HG03442 (cell line): Measurements from ENCODE around the gene ZNF780B.
"Not testable (repeated sequence)": the region's sequence is repeated elsewhere in the genome, so short reads cannot be mapped to it uniquely, and the experiment has no call there.

Experiments used
- ATAC-seq: cut with Tn5 transposase; IDR thresholded peaks from one replicate; pipeline ENCODE4 v1.9.1; 2021; ENCODE audit warnings: mild to moderate bottlenecking, moderate library complexity; ENCODE audit not compliant: unreplicated experiment

The ZNF780B gene

DNA sequence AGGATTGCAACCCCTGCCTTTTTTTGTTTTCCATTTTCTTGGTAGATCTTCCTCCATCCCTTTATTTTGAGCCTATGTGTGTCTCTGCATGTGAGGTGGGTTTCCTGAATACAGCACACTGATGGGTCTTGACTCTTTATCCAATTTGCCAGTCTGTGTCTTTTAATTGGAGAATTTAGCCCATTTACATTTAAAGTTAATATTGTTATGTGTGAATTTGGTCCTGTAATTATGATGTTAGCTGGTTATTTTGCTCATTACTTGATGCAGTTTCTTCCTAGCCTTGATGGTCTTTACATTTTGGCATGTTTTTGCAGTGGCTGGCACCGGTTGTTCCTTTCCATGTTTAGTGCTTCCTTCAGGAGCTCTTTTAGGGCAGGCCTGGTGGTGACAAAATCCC lies 14.3 kb downstream of the ZNF780B start:
- not testable (repeated sequence) for ATAC-seq

- not testable (repeated sequence) for ATAC-seq
Observed at GRCh38 chr19:40038047-40038446, 18.0 kb downstream of the ZNF780B start.

GRCh38 chr19:40035996-40036395 lies 20.0 kb downstream of the ZNF780B start:
- ATAC-seq = no peak

DNA sequence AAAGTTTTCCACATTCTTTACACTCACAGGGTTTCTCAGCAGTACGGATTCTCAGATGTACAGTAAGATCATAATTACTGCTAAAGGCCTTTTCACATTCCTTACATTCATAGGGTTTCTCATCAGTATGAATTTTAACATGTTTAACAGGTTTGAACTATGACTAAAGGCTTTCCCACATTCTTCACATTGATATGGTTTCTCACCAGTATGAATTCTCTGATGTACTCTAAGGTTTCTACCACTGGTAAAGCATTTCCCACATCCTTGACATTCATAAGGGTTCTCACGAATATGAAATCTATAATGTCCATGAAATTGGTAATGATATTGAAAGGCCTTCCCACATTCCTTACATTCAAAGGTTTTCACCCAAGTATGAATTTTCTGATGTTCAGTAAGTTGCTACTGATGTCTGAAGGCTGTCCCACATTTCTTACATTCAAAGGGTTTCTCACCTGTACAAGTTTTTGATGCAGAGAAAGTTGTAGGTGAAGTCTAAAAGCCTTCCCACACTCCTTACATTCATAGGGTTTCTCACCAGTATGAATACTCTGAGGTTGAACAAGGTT lies 22.0 kb downstream of the ZNF780B start:
- ATAC-seq = no peak

DNA sequence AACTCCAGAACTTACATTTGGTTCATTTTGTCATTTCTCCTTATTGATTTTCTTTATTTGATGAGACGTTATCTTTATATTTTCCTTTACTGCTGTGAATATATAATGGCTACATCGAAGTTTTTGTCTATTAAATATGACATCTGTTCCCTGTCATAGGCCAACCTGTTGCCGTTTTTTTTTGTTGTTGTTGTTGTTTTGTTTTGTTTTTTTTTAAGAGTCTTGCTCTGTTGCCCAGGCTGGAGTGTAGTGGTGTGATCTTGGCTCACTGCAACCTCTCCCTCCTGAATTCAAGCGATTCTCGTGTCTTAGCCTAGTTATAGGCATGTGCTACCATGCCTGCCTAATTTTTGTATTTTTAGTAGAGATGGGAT lies 29.4 kb downstream of the ZNF780B start:
- ATAC-seq = no peak

GRCh38 chr19:40025938-40026596 lies 30.0 kb downstream of the ZNF780B start:
- ATAC-seq = no peak

- no peak for ATAC-seq
Observed at GRCh38 chr19:40023969-40024368, 32.1 kb downstream of the ZNF780B start.

- ATAC-seq = no peak
Observed at GRCh38 chr19:40013991-40014390, 42.0 kb downstream of the ZNF780B start.

DNA sequence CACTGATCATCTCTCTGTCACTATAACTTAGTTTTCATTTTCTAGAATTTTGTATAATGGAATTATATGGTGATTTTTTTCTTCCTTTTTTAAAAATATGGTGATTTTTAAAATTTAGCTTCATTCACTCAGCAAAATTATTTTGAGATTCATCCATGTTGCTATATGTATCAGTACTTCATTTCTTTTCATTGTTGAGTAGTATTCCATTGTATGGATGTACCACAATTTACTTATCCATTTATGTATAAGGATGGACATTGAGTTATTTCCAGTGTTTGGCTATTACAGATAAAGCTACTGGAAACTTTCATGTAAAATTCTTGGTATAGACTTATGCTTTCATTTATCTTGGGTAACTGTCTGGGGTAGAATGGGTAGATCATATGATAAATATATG lies 46.4 kb downstream of the ZNF780B start:
- ATAC-seq = no peak

- ATAC-seq = no peak
Observed at GRCh38 chr19:40006273-40006691, 49.7 kb downstream of the ZNF780B start.

DNA sequence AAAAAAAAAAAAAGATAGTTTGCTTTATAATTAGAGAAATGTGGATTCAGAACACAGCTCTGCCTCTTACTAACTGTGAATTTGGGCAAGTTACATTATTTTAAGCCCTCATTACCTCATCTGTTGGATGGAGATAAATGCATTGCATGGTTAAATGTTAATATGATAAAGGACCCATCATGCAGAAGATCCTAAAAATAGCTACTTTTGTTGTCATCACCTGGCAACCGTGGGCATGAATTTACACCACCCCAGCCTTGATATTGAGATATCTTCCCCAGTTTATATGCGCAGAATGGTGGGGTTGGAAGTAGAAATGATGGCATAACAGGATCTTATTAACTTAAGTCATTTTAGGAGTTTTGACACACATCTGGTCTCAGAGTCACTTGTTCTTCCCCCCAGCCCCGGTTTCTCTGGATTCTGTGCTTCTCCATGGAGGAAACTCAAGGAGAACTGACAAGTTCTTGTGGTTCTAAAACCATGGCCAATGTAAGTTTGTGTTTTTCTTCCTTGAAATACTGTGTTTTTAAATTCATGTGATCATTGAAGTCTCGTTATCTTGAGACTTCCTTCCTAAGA lies 50.2 kb downstream of the ZNF780B start:
- ATAC-seq = no peak

- no peak for ATAC-seq
Observed at GRCh38 chr19:39998501-39998900, 57.5 kb downstream of the ZNF780B start.

- ATAC-seq = no peak
Observed at GRCh38 chr19:39997638-39998216, 58.3 kb downstream of the ZNF780B start.

DNA sequence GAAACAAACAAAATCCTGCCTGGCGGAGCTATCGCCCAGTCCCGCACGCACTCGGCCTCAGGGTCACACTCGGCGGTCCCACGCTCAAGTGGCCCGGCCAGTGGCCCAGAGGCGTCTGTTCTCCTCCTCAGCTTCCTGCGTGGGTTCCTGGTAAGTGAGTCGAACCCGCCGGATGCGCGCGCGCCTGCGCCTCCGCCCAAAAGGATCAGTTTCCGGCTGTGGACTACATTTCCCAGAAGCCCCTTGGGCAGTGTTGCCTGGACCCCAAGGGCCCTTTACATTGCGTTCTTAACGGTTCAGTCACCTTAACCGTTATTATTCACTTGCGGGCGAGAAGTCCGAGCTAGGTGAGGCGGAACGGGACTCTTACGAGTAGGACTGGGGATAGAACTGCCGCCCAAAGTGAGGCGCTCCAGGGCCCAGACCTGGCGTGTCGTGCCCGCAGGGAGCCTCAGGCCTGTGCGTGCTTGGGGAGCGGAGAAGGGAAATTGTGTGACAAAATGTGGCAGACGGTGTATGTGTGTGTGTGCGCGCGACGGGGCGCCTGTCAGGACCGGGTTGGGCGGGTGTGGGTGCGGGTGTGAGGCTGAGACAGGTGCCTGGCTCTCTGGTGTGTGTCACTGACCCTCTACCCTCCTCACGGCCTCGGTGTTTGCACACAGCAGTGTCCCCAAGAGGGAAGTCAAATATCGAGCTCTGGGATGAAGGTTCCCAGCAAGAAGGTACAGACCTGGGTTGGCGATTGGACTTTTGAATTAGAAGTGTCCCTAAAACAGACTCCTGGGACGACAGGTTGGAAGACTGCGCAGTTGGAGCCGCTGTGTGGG lies 59.0 kb downstream of the ZNF780B start, which contains the start of gene ZNF546:
Gene ZNF546, plus strand, starts transcription at position 250 of the 827 bp plus-strand sequence. CDS start 1,267 bp downstream, outside the sequence.
- peak; percentile 87 for ATAC-seq

GRCh38 chr19:39996218-39996810 lies 59.7 kb downstream of the ZNF780B start:
- ATAC-seq = peak; percentile 9

GRCh38 chr19:39995794-39996193 lies 60.2 kb downstream of the ZNF780B start:
- no peak for ATAC-seq

DNA sequence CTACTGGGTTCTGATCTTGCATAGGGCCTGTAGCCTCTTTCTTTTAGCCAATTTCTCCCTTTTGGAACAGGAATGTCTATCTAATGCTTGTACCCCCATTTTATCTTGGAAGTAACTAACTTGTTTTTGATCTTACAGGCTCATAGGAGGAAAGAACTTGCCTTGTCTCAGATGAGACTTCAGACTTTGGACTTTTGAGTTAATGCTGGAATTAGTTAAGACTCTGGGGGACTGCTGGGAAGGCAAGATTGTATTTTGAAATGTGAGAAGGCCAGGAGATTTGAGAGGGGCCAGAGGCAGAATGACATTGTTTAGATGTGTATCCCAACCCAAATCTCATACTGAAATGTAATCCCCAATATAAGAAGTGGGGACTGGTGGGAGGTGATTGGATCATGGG lies 61.7 kb downstream of the ZNF780B start:
- ATAC-seq = no peak

GRCh38 chr19:39993605-39994004 lies 62.4 kb downstream of the ZNF780B start:
- no peak for ATAC-seq

- no peak for ATAC-seq
Observed at GRCh38 chr19:39987596-39987995, 68.4 kb downstream of the ZNF780B start.

GRCh38 chr19:39987167-39987566 lies 68.9 kb downstream of the ZNF780B start:
- ATAC-seq = no peak

DNA sequence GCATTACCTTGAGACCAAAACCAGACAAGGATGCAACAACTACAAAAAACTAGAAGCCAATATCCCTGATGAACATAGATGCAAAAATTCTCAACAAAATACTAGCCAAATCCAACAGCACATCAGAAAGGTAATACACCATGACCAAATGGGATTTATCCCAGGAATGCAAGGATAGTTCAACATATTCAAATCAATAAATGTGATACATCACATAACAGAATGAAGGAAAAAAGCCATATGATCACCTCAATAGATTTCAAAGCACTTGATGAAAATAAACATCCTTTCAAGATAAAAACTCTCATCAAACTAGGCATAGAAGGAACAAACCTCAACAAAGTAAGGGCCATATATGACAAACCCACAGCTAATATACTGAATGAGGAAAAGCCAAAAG lies 69.4 kb downstream of the ZNF780B start:
- no peak for ATAC-seq
